Measurements from ENCODE around the gene OR5H14.

DNA sequence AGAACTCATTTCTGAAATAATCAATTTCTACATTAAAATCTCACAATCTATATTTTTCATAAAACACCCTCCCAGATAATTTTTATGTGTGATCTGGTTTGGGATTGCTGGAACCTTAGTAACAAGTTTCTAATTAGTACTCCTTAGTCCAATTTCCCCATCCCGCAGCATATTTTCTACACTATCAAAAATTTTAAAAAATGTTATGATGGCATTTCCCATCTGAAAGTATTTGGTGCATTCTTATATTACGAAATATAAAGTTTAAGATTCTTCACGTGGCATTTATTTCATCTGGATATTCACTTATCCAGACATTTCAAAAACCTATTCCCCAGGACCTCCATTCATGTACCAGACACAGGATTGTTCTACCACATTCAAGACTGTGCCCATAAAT is 1.5 kb downstream of the OR5H14 start:
- TF ChIP-seq, protein P1, sequence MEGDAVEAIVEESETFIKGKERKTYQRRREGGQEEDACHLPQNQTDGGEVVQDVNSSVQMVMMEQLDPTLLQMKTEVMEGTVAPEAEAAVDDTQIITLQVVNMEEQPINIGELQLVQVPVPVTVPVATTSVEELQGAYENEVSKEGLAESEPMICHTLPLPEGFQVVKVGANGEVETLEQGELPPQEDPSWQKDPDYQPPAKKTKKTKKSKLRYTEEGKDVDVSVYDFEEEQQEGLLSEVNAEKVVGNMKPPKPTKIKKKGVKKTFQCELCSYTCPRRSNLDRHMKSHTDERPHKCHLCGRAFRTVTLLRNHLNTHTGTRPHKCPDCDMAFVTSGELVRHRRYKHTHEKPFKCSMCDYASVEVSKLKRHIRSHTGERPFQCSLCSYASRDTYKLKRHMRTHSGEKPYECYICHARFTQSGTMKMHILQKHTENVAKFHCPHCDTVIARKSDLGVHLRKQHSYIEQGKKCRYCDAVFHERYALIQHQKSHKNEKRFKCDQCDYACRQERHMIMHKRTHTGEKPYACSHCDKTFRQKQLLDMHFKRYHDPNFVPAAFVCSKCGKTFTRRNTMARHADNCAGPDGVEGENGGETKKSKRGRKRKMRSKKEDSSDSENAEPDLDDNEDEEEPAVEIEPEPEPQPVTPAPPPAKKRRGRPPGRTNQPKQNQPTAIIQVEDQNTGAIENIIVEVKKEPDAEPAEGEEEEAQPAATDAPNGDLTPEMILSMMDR (conservative IDR thresholded peaks at IDR 0.05), result no peak
- no peak for TF ChIP-seq EZH2 (IDR thresholded peaks at IDR 0.05; ENCODE audit: low read depth)
